ENCODE measurements around the gene ECI1.

DNA sequence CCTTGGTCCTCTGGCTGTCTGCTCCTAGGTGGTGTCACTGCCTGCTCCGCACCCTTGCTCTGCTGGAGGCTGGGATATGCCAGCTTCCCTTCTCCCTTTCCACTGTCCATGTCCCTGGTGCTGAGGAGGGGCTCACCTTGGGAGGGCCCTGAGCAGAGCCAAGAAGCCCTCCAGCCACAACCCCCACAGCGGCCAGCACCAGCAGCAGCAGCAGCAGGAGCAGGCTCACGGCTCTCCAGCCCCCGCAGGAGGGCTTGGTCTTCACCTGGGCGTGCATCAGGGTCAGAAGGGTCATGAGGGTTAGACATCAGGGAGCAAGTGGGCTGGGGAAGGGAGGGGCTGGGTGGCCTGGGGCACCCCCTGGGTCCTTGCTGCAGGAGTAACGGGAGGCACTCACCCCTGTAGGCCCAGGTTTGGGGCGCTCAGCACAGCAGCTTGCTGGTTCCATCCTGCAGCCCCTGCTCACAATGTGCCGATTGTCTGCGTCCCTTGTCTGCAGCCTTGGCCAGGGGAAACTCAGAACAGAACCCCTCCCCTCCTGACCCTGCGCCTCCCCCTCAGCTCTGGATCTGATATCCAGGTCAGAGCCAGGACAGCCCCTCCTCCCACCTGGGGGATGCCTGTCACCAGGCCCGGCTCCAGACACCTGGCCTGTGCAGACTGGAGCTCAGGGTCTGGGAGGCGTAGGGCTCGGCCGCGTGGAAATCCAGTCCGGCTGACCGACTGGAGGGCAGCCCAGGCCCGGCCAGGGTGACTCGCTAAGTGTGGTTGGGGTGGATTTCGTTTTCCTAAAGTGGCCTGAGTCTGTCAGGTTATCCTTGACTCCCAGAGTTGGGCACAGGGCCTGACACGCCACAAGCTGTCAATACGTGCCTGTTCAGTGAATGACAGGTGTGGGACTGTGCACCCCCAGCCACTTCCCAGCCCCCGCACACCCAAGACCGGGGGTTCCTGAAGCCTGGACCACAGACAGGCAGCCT, 40.7 kb downstream of the ECI1 start, which contains the start of gene BRICD5:
- TF ChIP-seq, protein P1, sequence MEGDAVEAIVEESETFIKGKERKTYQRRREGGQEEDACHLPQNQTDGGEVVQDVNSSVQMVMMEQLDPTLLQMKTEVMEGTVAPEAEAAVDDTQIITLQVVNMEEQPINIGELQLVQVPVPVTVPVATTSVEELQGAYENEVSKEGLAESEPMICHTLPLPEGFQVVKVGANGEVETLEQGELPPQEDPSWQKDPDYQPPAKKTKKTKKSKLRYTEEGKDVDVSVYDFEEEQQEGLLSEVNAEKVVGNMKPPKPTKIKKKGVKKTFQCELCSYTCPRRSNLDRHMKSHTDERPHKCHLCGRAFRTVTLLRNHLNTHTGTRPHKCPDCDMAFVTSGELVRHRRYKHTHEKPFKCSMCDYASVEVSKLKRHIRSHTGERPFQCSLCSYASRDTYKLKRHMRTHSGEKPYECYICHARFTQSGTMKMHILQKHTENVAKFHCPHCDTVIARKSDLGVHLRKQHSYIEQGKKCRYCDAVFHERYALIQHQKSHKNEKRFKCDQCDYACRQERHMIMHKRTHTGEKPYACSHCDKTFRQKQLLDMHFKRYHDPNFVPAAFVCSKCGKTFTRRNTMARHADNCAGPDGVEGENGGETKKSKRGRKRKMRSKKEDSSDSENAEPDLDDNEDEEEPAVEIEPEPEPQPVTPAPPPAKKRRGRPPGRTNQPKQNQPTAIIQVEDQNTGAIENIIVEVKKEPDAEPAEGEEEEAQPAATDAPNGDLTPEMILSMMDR (IDR thresholded peaks at IDR 0.05; ENCODE audit: low read depth, low read length) = no peak
- no peak for TF ChIP-seq EZH2phosphoT487 (IDR thresholded peaks at IDR 0.05; ENCODE audit: low read depth)

All from OCI-LY3 (cell line).